ENCODE data around the gene SAMD8. TPM values are rescaled to one million over a fixed set of nuclear protein-coding genes. Genes with fewer than 3 reads are reported as not detected.

SAMD8 gene
- total and polyA plus RNA-seq, 2 donors (not counting 3 experiments of a cell fraction or from before 2014, with no cell fraction given), result 19.6 to 22.8 TPM

GRCh38 chr10:75086278-75086934 lies 25.1 kb upstream of the SAMD8 start:
- H3K27me3 ChIP-seq (ENCODE audit: control insufficient read depth in 2 of 2, insufficient read depth in 2 of 2, low read length in 2 of 2), result peaks cover 3 to 6% of the 10 kb centered on the region in 2 experiments
- H3K9me1 ChIP-seq (replicated peaks; ENCODE audit: control insufficient read depth, extremely low read depth, insufficient read depth, low read length), result no peaks in the 10 kb centered on the region
- H3K4me2 ChIP-seq (ENCODE audit: insufficient read depth, low read length), result no peak overlapping the region
- no peaks in the 10 kb centered on the region for H3K79me2 ChIP-seq (ENCODE audit: control insufficient read depth, insufficient read depth, low read length)
- H3K36me3 ChIP-seq (ENCODE audit: control insufficient read depth in 2 of 2, extremely low read depth in 1 of 2, insufficient read depth in 2 of 2, low read length in 2 of 2), result no peaks in the 10 kb centered on the region
- ChIA-PET POLR2A (no interaction called here), CTCF (no interaction called here)
- TF ChIP-seq MYC (IDR thresholded peaks at IDR 0.05; ENCODE audit: low read depth, low read length), result no peak
- no peak for TF ChIP-seq CTCF (IDR thresholded peaks at IDR 0.05; ENCODE audit: extremely low read depth in 1 of 2, insufficient read depth in 1 of 2, low read depth in 1 of 2, low read length in 2 of 2)
- no peak for TF ChIP-seq MAX (IDR thresholded peaks at IDR 0.05; ENCODE audit: insufficient read depth, insufficient read length)
- TF ChIP-seq GATA2 (IDR thresholded peaks at IDR 0.05; ENCODE audit: insufficient read depth, insufficient read length, low read depth, low read length), result no peak
- TF ChIP-seq EZH2 (IDR thresholded peaks at IDR 0.05; ENCODE audit: borderline replicate concordance, low read depth, low read length, severe bottlenecking), result no peak
- TF ChIP-seq FOS (IDR thresholded peaks at IDR 0.05; ENCODE audit: borderline replicate concordance, insufficient read depth, low read length), result no peak
- no peak for TF ChIP-seq JUN (IDR thresholded peaks at IDR 0.05; ENCODE audit: borderline replicate concordance, insufficient read depth, insufficient read length, low read depth)
- TF ChIP-seq POLR2AphosphoS5 (IDR thresholded peaks at IDR 0.05; ENCODE audit: insufficient read depth, low read depth, low read length), result no peak
- no peak for TF ChIP-seq POLR2A (IDR thresholded peaks at IDR 0.05; ENCODE audit: low read depth, low read length)
- H3K4me3 ChIP-seq (replicated peaks in 1 of 3; ENCODE audit: insufficient read depth in 1 of 3, low read depth in 1 of 3, low read length in 3 of 3), result no peak overlapping the region
- H2AFZ ChIP-seq (ENCODE audit: low read depth, low read length), result no peak overlapping the region
- no peak overlapping the region for H3K9ac ChIP-seq (replicated peaks; ENCODE audit: extremely low read depth, insufficient read depth, low read length)
- no peak overlapping the region for H3K27ac ChIP-seq (ENCODE audit: insufficient read depth, low read depth, low read length)
- H3K4me1 ChIP-seq (ENCODE audit: control insufficient read depth, extremely low read depth, insufficient read depth, low read length), result no peaks in the 10 kb centered on the region
- no peaks in the 10 kb centered on the region for H3K9me3 ChIP-seq (replicated peaks; ENCODE audit: control insufficient read depth, insufficient read depth, low read length)
- peak; percentile 21 for FAIRE-seq
- no peak for DNase-seq (ENCODE audit: low read depth, low spot score)
- no peaks in the 10 kb centered on the region for H4K20me1 ChIP-seq (replicated peaks; ENCODE audit: control insufficient read depth, extremely low read depth, insufficient read depth, low read length)
- intact Hi-C loops (cut with micrococcal nuclease), result no loop called here
- dilution Hi-C loops (cut with MboI; ENCODE audit: extremely low pct_ligation_motif_present, low sequenced_read_pairs), result no loop called here
- BruUV-seq (replicated peaks), result no TSS peak
